CD4-positive, CD25-positive, alpha-beta regulatory T cell (primary cell): ENCODE results near the gene KCNH2. TPM values are rescaled to one million over a fixed set of nuclear protein-coding genes. Genes with fewer than 3 reads are reported as not detected.

ENCODE experiments used
- ATAC-seq, 2 donors: fragments of 150-1000 bp; cut with Tn5 transposase; one replicate each; pipeline ENCODE4 v1.10.0; 2021; ENCODE audit warnings: low read depth in 2 of 2, moderate number of reproducible peaks in 2 of 2, moderate library complexity in 1 of 2
- DNase-seq, 3 donors: peaks; one replicate each; pipeline versions ENCODE4 v3.0.0 to v3.0.0-alpha.2; 2012 to 2022; ENCODE audit warnings: mixed read lengths in 1 of 3
- H3K27ac ChIP-seq: one replicate; pipeline ENCODE4 v1.7.0; 2013; ENCODE audit warnings: mild to moderate bottlenecking, low read length; ENCODE audit not compliant: insufficient read depth, poor library complexity, severe bottlenecking
- H3K27me3 ChIP-seq: one replicate; pipeline ENCODE4 v1.7.0; 2013; ENCODE audit warnings: low read length; ENCODE audit not compliant: control insufficient read depth, insufficient read depth
- H3K36me3 ChIP-seq: one replicate; pipeline ENCODE4 v1.7.0; 2013; ENCODE audit warnings: mild to moderate bottlenecking, low read length, moderate library complexity; ENCODE audit not compliant: control insufficient read depth, insufficient read depth
- H3K4me1 ChIP-seq: 2 replicates; pipeline ENCODE4 v1.7.0; 2013; ENCODE audit warnings: mild to moderate bottlenecking, low read length; ENCODE audit not compliant: insufficient read depth, control insufficient read depth, poor library complexity, severe bottlenecking
- H3K4me3 ChIP-seq: one replicate; pipeline ENCODE4 v1.7.0; 2013; ENCODE audit warnings: low read depth, mild to moderate bottlenecking, low read length, moderate library complexity
- H3K9me3 ChIP-seq, 2 experiments: 1 replicate in 1 of 2; 2 replicates in 1 of 2; pipeline ENCODE4 v1.7.0; 2013; ENCODE audit warnings: low read length in 2 of 2, mild to moderate bottlenecking in 1 of 2, moderate library complexity in 1 of 2; ENCODE audit not compliant: control insufficient read depth in 2 of 2
- H3K27ac Mint-ChIP-seq, 3 donors: one replicate each; pipeline ENCODE4 v1.8.0; 2020 to 2022; ENCODE audit warnings: mild to moderate bottlenecking in 3 of 3, mixed read lengths in 3 of 3, moderate library complexity in 2 of 3
- H3K27me3 Mint-ChIP-seq: one replicate; pipeline ENCODE4 v1.8.0; 2022; ENCODE audit warnings: mild to moderate bottlenecking, mixed read lengths
- H3K36me3 Mint-ChIP-seq: one replicate; pipeline ENCODE4 v1.8.0; 2020; ENCODE audit warnings: mixed read lengths
- H3K4me1 Mint-ChIP-seq, 4 donors: one replicate each; pipeline ENCODE4 v1.8.0; 2020 to 2022; ENCODE audit warnings: mixed read lengths in 4 of 4, mild to moderate bottlenecking in 1 of 4
- H3K4me3 Mint-ChIP-seq, 4 donors: one replicate each; pipeline ENCODE4 v1.8.0; 2020 to 2022; ENCODE audit warnings: mild to moderate bottlenecking in 4 of 4, mixed read lengths in 4 of 4, moderate library complexity in 3 of 4
- H3K9me3 Mint-ChIP-seq, 7 donors: one replicate each; pipeline ENCODE4 v1.8.0; 2020 to 2022; ENCODE audit warnings: mixed read lengths in 7 of 7, mild to moderate bottlenecking in 3 of 7, moderate library complexity in 2 of 7
- polyA plus RNA-seq, 4 donors: library from polyadenylated mRNA; unstranded; fragments of 300-500 nt; fragmentation: Illumina TruSeq; gene quantifications; one replicate each; pipeline ENCODE4 v1.2.3, GENCODE V29; 2021
- total RNA-seq: library from RNA; stranded (reverse); gene quantifications from one replicate; pipeline ENCODE4 v1.2.3, GENCODE V29; 2022

Gene KCNH2
- total and polyA plus RNA-seq, 5 donors from 2014 or later = 0.83 to 3.5 (median 1.6) TPM

- Histone ChIP-seq H3K27me3 (no peaks in the 10 kb centered on the region), H3K4me3 (no peak overlapping the region), H3K4me1 (peaks cover 6% of the 10 kb centered on the region), H3K36me3 (no peaks in the 10 kb centered on the region), H3K27ac (no peak overlapping the region), H3K9me3 (no peaks in the 10 kb centered on the region)
- peaks cover 6% of the 10 kb centered on the region for H3K27me3 Mint-ChIP-seq
- H3K36me3 Mint-ChIP-seq = peaks cover 2% of the 10 kb centered on the region
- DNase-seq = no peak
- ATAC-seq = no peak
- H3K27ac Mint-ChIP-seq = no peak overlapping the region
- peaks cover 0 to 26% (median 0%) of the 10 kb centered on the region in 4 donors for H3K4me1 Mint-ChIP-seq
- H3K4me3 Mint-ChIP-seq = no peak overlapping the region
- H3K9me3 Mint-ChIP-seq = peaks cover 0 to 1% (median 0%) of the 10 kb centered on the region in 7 donors
These were observed 13.5 kb downstream of the KCNH2 start for GRCh38 chr7:150964593-150965111.

DNA sequence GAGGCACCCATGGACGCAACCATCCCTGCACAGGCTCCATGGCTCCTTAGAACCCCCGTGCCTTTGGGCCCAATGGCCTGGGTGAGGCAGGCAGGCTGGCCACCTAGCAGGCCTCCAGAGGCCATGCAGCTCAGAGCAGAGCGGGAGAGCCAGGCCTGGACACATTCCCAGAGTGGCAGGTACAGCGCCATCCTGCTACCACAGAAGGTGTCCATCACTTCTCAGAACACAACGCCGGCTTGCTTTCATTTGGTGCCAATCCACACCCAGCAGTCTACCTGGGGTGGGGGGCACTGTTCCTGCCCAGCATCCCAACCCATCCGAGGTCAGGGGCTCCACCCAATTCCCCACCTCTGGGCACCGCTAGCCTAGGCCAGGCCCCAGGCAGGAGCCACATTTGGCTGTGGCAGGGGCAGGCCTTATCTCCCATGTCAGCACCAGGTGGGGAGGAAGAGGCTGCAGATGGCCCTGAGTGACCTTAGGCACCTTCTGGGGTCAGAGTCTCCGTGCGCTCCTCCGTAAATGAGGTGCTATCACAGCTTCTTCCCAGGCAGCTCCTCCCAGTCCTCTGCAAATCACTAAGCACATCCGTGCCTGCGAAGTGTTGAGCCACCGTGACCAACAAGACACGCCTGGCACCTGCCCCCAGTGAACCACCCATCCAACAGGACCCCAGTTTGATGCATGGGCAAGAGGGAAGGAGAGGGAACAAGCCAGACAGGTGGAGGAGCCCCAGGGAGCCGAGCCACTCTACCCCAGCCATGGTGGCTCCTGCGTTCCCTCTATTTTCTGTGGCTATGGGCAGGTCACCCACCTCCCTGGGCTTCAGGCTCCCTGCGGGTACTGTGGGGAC lies 14.2 kb downstream of the KCNH2 start:
- peaks cover 0 to 20% (median under 1%) of the 10 kb centered on the region in 4 donors for H3K4me1 Mint-ChIP-seq
- no peak for DNase-seq
- H3K27ac Mint-ChIP-seq = no peak overlapping the region

GRCh38 chr7:150962553-150963399 lies 15.3 kb downstream of the KCNH2 start:
- peaks cover 6% of the 10 kb centered on the region for H3K4me1 ChIP-seq
- DNase-seq = peak; percentile 35 to 65 (median 51)
- H3K27ac ChIP-seq = no peak overlapping the region
- Mint-ChIP-seq H3K4me1 (peaks cover 0 to 20% (median 3%) of the 10 kb centered on the region in 4 donors), H3K4me3 (no peak overlapping the region), H3K36me3 (peaks cover 2% of the 10 kb centered on the region), H3K27me3 (peaks cover 17% of the 10 kb centered on the region), H3K9me3 (peaks cover 0 to under 1% (median 0%) of the 10 kb centered on the region in 7 donors), H3K27ac (peak overlapping the region in 1 of 3 donors; percentile 63)
- peak; percentile 77 to 79 for ATAC-seq
- no peak overlapping the region for H3K4me3 ChIP-seq
- no peaks in the 10 kb centered on the region for H3K36me3 ChIP-seq
- H3K27me3 ChIP-seq = peaks cover 5% of the 10 kb centered on the region
- H3K9me3 ChIP-seq = no peaks in the 10 kb centered on the region

More for the DNA sequence above, 14.2 kb downstream of the KCNH2 start:
- Histone ChIP-seq H3K27ac (no peak overlapping the region), H3K9me3 (no peaks in the 10 kb centered on the region), H3K4me3 (no peak overlapping the region), H3K36me3 (no peaks in the 10 kb centered on the region), H3K4me1 (peaks cover 6% of the 10 kb centered on the region), H3K27me3 (peaks cover 3% of the 10 kb centered on the region)
- Mint-ChIP-seq H3K9me3 (peaks cover 0 to 1% (median 0%) of the 10 kb centered on the region in 7 donors), H3K4me3 (no peak overlapping the region), H3K27me3 (peaks cover 11% of the 10 kb centered on the region), H3K36me3 (peaks cover 2% of the 10 kb centered on the region)
- ATAC-seq = no peak

- peaks cover 2% of the 10 kb centered on the region for H3K36me3 Mint-ChIP-seq
- H3K27ac ChIP-seq = no peak overlapping the region
- H3K4me3 Mint-ChIP-seq = no peak overlapping the region
- no peak overlapping the region for H3K4me3 ChIP-seq
- no peaks in the 10 kb centered on the region for H3K9me3 ChIP-seq
- no peaks in the 10 kb centered on the region for H3K9me3 Mint-ChIP-seq
- no peak overlapping the region for H3K27ac Mint-ChIP-seq
- peaks cover 22% of the 10 kb centered on the region for H3K27me3 Mint-ChIP-seq
- no peak for DNase-seq
- ATAC-seq = no peak
- peaks cover 6% of the 10 kb centered on the region for H3K4me1 ChIP-seq
- peaks cover 0 to 22% (median 4%) of the 10 kb centered on the region in 4 donors for H3K4me1 Mint-ChIP-seq
- no peaks in the 10 kb centered on the region for H3K36me3 ChIP-seq
- H3K27me3 ChIP-seq = peaks cover 5% of the 10 kb centered on the region
These were observed 15.9 kb downstream of the KCNH2 start for GRCh38 chr7:150962290-150962552.

- Mint-ChIP-seq H3K27me3 (peaks cover 27% of the 10 kb centered on the region), H3K9me3 (no peaks in the 10 kb centered on the region), H3K4me1 (peaks cover 0 to 24% (median 4%) of the 10 kb centered on the region in 4 donors), H3K27ac (no peak overlapping the region), H3K4me3 (no peak overlapping the region), H3K36me3 (peaks cover 5% of the 10 kb centered on the region)
- Histone ChIP-seq H3K27ac (no peak overlapping the region), H3K36me3 (no peaks in the 10 kb centered on the region), H3K4me1 (peaks cover 6% of the 10 kb centered on the region), H3K27me3 (peaks cover 5% of the 10 kb centered on the region), H3K4me3 (no peak overlapping the region), H3K9me3 (no peaks in the 10 kb centered on the region)
- DNase-seq (no peak), ATAC-seq (no peak)
These were observed 16.4 kb downstream of the KCNH2 start for GRCh38 chr7:150961510-150962289.

GRCh38 chr7:150959739-150960734 lies 18.1 kb downstream of the KCNH2 start:
- Mint-ChIP-seq H3K36me3 (peaks cover 5% of the 10 kb centered on the region), H3K4me1 (peaks cover 0 to 27% (median 6%) of the 10 kb centered on the region in 4 donors), H3K4me3 (no peak overlapping the region), H3K27ac (no peak overlapping the region), H3K27me3 (peaks cover 35% of the 10 kb centered on the region), H3K9me3 (no peaks in the 10 kb centered on the region)
- Histone ChIP-seq H3K27ac (no peak overlapping the region), H3K4me1 (peaks cover 6% of the 10 kb centered on the region), H3K36me3 (no peaks in the 10 kb centered on the region), H3K4me3 (no peak overlapping the region), H3K27me3 (peaks cover 5% of the 10 kb centered on the region), H3K9me3 (no peaks in the 10 kb centered on the region)
- DNase-seq = no peak
- no peak for ATAC-seq
